AG04449 (cell line): ENCODE measurements around the gene TRAF3.

Experiments
- CTCF ChIA-PET: fragments of 350-600 bp; formaldehyde crosslinking; extraction: SDS; loops from one replicate; lab custom pipeline; 2021; ENCODE audit warnings: antibody characterized with exemption; lab: Yijun Ruan, JAX
- POLR2A ChIA-PET: fragments of 400-600, 350-600 bp; formaldehyde crosslinking; extraction: SDS; loops from one replicate; lab custom pipeline; 2020; ENCODE audit warnings: antibody characterized with exemption, inconsistent platforms; lab: Yijun Ruan, JAX
- DNase-seq: peaks from one replicate; pipeline ENCODE4 v3.0.0-alpha.2; 2010; ENCODE audit warnings: low read depth, low spot score
- H3K4me3 ChIP-seq: 2 replicates; pipeline ENCODE4 v1.5.1; 2011; ENCODE audit warnings: low read depth, mild to moderate bottlenecking, control low read depth, low read length
- CTCF ChIP-seq: IDR thresholded peaks from one replicate; pipeline ENCODE4 v1.5.1; 2011; ENCODE audit warnings: mild to moderate bottlenecking, moderate library complexity, low read length, control low read depth, inconsistent platforms; ENCODE audit not compliant: insufficient read depth; ENCODE audit errors: missing control alignments

Gene TRAF3

GRCh38 chr14:102945346-102946130, 168.3 kb downstream of the TRAF3 start:
- POLR2A ChIA-PET = no interaction called here
- DNase-seq = peak; percentile 21
- no peak overlapping the region for H3K4me3 ChIP-seq
- no peak for TF ChIP-seq CTCF
- CTCF ChIA-PET = interaction anchor here (1.4 to 5.1 kb wide), 2 partner anchors 10 to 251 kb away, joined by 5 to 30 read pairs; no protein-coding TSS in a partner anchor

GRCh38 chr14:102947321-102948103, 170.3 kb downstream of the TRAF3 start:
- no peak for TF ChIP-seq CTCF
- H3K4me3 ChIP-seq = no peak overlapping the region
- DNase-seq = no peak
- POLR2A ChIA-PET = no interaction called here
- CTCF ChIA-PET = interaction anchor here (0.9 to 5.1 kb wide), 4 partner anchors 12 to 253 kb away, joined by 3 to 30 read pairs (median 4); no protein-coding TSS in a partner anchor

GRCh38 chr14:102948698-102949061, 171.4 kb downstream of the TRAF3 start:
- H3K4me3 ChIP-seq = no peak overlapping the region
- DNase-seq = no peak
- no peak for TF ChIP-seq CTCF
- ChIA-PET POLR2A (no interaction called here), CTCF (no interaction called here)

- POLR2A ChIA-PET = no interaction called here
- CTCF ChIA-PET = no interaction called here
- TF ChIP-seq CTCF = no peak
- no peak overlapping the region for H3K4me3 ChIP-seq
- peak; percentile 14 for DNase-seq
Measured at GRCh38 chr14:102949062-102949800, 172.0 kb downstream of the TRAF3 start.

GRCh38 chr14:102949801-102950451, 172.7 kb downstream of the TRAF3 start:
- POLR2A ChIA-PET = no interaction called here
- TF ChIP-seq CTCF = no peak
- no peak overlapping the region for H3K4me3 ChIP-seq
- CTCF ChIA-PET = no interaction called here
- no peak for DNase-seq
